ENCODE results near the gene JUN.

The JUN gene

GRCh38 chr1:58762806-58763205 lies 21.0 kb downstream of the JUN start:
- no peak for DNase-seq (ENCODE audit: low spot score)

DNA sequence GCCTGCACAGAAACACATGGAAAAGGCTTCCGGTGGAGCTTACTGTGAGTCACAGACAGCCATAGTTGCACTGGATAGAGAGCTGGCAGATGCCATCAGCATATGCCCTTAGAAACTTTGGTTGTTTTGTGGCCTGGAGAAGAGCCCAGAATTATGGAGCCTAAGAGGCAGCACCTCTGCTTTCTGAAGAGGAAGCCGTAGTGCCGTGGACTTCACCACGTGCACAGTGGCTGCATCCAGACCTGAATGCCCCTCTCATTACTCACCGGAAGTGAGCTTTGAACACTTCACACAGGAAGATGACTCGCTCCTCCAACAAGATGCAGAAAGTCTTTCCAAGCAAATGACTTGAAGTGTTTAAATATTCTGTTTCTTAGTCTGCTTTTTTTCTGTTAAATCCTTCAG lies 28.4 kb downstream of the JUN start:
- DNase-seq (ENCODE audit: low spot score), result no peak

GRCh38 chr1:58754683-58755467 lies 29.0 kb downstream of the JUN start:
- no peak for DNase-seq (ENCODE audit: low spot score)

DNA sequence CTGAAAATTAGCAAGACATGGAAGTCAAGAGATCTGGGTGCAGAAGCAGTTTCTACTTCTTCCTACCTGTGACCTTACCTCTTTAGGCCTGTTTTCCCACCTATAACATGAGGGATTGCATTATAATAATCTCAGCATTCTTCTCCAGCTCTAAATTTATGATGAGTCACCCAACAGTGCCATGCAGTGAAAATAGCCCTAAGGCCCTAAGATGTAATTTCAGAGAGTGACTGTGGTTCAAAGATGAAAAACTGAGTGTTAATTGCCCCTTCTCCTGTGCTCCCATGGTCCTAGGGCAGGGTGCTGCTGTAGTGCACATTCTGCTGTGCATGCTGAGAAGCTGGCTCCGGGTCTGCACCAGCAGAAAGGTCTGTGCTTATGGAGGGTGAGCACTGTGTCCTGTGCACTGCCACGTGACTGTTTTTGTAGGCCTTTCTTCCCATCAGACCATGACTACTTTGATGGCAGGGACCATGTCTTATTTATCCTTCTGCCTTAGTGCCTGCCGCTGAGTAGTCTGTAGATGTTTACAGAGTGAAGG lies 29.7 kb downstream of the JUN start:
- no peak for DNase-seq (ENCODE audit: low spot score)

DNA sequence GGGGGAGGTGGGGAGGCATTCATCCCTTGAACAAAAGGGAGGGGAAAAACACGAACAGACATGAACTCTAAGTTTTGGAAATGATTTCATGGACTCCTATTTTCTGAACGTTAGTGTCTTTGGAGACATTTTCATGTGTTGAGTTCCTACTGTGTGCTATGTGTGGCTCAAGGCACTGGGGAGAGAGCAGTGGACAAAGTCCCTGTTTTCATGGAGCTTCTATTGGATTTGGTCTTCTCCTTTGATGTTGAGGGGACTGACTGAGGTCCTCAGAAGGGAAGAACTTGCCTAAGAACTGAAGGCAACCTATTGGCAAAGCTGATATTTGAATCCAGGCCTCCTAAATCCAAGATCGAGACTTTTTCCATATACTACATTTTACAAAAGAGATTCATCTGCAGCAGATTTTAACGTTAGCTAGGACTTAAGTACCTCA lies 30.4 kb downstream of the JUN start:
- no peak for DNase-seq (ENCODE audit: low spot score)

DNA sequence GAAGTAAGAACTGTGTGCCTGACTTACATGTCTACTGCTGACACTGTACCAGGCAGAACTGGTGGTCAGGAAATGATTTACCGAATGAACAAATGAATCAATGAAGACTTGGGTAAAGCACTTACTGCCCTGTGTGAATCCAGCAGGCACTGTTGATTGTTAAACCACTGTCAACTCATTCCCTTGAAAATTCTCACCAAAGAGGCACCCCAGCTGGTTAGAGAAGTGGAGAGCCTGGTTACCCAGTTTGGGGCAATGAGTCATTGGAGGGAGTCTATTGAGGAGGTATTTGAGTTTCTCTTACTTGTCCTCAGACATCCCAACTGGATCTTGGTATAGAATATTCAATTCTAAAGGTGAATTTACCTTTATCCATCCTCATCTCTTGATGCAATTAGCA lies 34.2 kb downstream of the JUN start:
- no peak for DNase-seq (ENCODE audit: low spot score)

- no peak for DNase-seq (ENCODE audit: low spot score)
Observed at GRCh38 chr1:58748666-58749065, 35.2 kb downstream of the JUN start.

GRCh38 chr1:58746757-58747156 lies 37.1 kb downstream of the JUN start:
- no peak for DNase-seq (ENCODE audit: low spot score)

- DNase-seq (ENCODE audit: low spot score), result no peak
Observed at GRCh38 chr1:58746182-58746581, 37.7 kb downstream of the JUN start.

- DNase-seq (ENCODE audit: low spot score), result no peak
Observed at GRCh38 chr1:58745666-58746065, 38.2 kb downstream of the JUN start.

GRCh38 chr1:58745117-58745516 lies 38.7 kb downstream of the JUN start:
- no peak for DNase-seq (ENCODE audit: low spot score)

DNA sequence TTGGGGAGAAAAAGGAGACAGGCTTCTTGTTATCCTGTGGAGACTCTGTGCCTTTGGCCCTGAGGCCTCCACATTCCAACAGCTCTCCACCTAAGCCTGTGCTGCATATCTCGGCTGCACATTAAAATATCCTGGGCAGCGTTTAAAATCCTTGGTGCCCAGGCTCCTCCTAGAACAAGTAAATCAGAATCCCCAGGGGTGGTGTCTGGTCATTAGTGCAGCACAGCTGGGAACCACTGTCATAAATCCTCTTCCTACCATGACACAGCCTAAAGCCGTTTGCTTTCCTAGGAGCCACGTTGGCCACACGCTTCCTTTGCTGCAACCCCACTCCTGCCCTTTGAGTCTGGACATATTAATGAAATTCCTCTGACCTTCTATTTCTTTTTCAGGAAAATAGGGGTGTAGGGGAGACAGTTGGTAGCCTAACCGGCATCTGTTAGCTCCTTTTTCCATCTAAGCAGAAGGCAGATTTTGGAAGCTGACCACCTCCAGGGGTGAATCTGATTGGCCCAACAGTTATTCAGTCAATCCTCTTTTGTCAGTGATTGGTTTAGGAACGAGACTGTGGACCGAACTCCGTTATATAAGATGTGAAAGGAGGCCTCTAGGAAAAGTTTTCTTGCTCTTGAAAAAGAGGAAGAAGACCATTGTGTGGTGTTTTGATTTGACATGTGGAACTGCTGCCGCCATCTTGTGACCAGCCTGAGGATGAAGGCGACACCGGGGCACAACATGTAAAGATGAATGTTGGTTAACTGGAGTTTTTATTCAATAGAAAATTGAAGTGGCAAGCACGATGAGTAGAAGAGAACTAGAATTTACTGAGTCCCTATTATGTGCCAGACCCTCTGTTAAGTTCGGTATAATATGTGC lies 41.9 kb downstream of the JUN start:
- no peak for DNase-seq (ENCODE audit: low spot score)

GRCh38 chr1:58739856-58740466 lies 43.9 kb downstream of the JUN start:
- DNase-seq (ENCODE audit: low spot score), result peak; percentile 55

GRCh38 chr1:58738876-58739275 lies 45.0 kb downstream of the JUN start:
- no peak for DNase-seq (ENCODE audit: low spot score)

GRCh38 chr1:58735586-58735985 lies 48.3 kb downstream of the JUN start:
- DNase-seq (ENCODE audit: low spot score), result no peak

GRCh38 chr1:58734630-58735029 lies 49.2 kb downstream of the JUN start:
- DNase-seq (ENCODE audit: low spot score), result no peak

DNA sequence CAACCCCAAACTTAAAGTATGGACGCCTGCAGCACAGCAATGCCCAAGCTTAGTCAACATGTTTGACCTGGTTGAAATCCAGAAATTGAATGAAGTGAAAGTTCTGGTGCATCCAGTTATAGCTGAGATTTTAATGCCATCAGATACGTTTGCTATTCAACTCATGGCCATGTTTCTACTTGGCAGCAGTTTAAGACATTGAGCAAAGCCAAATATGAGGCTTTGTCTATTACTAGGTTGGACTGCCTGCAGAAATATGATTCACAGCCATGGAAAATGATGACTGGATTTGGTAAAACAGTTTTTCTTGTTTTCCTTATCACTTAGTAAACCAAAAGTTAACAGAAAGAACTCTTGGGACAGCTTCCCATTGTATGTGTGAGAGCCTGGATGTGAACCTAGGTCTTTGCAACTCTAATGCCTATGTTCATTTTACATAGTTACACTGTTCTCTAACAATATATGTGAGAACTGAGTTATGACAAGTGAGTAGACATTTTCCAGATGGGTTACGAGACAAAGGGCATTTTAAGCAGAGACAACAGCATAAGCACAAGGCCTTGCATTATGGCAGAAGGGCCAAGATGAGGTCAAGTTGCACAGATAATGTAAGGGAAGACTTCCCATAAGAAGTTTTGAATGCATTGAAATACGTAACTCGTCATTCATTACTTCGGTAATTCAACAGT lies 51.6 kb downstream of the JUN start:
- DNase-seq (ENCODE audit: low spot score), result no peak
